ENCODE measurements around the gene IFIT2.

Gene IFIT2

GRCh38 chr10:89303161-89303560 lies 1.3 kb downstream of the IFIT2 start:
- Histone ChIP-seq H3K4me1 (ENCODE audit: insufficient read depth, insufficient read length) (no peaks in the 10 kb centered on the region), H3K4me3 (ENCODE audit: insufficient read length, low read depth) (no peak overlapping the region), H3K9ac (ENCODE audit: insufficient read length, low read depth) (no peak overlapping the region), H3K36me3 (ENCODE audit: insufficient read depth, insufficient read length, low read length) (no peaks in the 10 kb centered on the region), H3K27me3 (ENCODE audit: insufficient read depth, insufficient read length) (no peaks in the 10 kb centered on the region), H3K9me3 (ENCODE audit: insufficient read depth, low read length) (no peaks in the 10 kb centered on the region)
- no peak for DNase-seq (ENCODE audit: low read depth, low spot score)
- no peak for TF ChIP-seq ZNF274 (IDR thresholded peaks at IDR 0.05; ENCODE audit: low read depth, low read length)
- no peak for TF ChIP-seq YY1 (IDR thresholded peaks at IDR 0.05; ENCODE audit: insufficient read depth, insufficient read length)
- TF ChIP-seq SUZ12 (IDR thresholded peaks at IDR 0.05; ENCODE audit: extremely low read depth, insufficient read depth, insufficient read length), result no peak

- H3K9me3 ChIP-seq (ENCODE audit: insufficient read depth, low read length), result no peaks in the 10 kb centered on the region
- H3K9ac ChIP-seq (ENCODE audit: insufficient read length, low read depth), result no peak overlapping the region
- no peaks in the 10 kb centered on the region for H3K27me3 ChIP-seq (ENCODE audit: insufficient read depth, insufficient read length)
- DNase-seq (ENCODE audit: low read depth, low spot score), result no peak
- no peak for TF ChIP-seq SUZ12 (IDR thresholded peaks at IDR 0.05; ENCODE audit: extremely low read depth, insufficient read depth, insufficient read length)
- TF ChIP-seq ZNF274 (IDR thresholded peaks at IDR 0.05; ENCODE audit: low read depth, low read length), result no peak
- no peak for TF ChIP-seq YY1 (IDR thresholded peaks at IDR 0.05; ENCODE audit: insufficient read depth, insufficient read length)
- no peak overlapping the region for H3K4me3 ChIP-seq (ENCODE audit: insufficient read length, low read depth)
- H3K4me1 ChIP-seq (ENCODE audit: insufficient read depth, insufficient read length), result no peaks in the 10 kb centered on the region
- no peaks in the 10 kb centered on the region for H3K36me3 ChIP-seq (ENCODE audit: insufficient read depth, insufficient read length, low read length)
These were observed 2.2 kb downstream of the IFIT2 start for GRCh38 chr10:89304026-89304425.

GRCh38 chr10:89304446-89304845 lies 2.6 kb downstream of the IFIT2 start:
- Histone ChIP-seq H3K9ac (ENCODE audit: insufficient read length, low read depth) (no peak overlapping the region), H3K9me3 (ENCODE audit: insufficient read depth, low read length) (no peaks in the 10 kb centered on the region), H3K4me3 (ENCODE audit: insufficient read length, low read depth) (no peak overlapping the region), H3K36me3 (ENCODE audit: insufficient read depth, insufficient read length, low read length) (no peaks in the 10 kb centered on the region), H3K4me1 (ENCODE audit: insufficient read depth, insufficient read length) (no peaks in the 10 kb centered on the region), H3K27me3 (ENCODE audit: insufficient read depth, insufficient read length) (no peaks in the 10 kb centered on the region)
- no peak for TF ChIP-seq SUZ12 (IDR thresholded peaks at IDR 0.05; ENCODE audit: extremely low read depth, insufficient read depth, insufficient read length)
- TF ChIP-seq ZNF274 (IDR thresholded peaks at IDR 0.05; ENCODE audit: low read depth, low read length), result no peak
- no peak for TF ChIP-seq YY1 (IDR thresholded peaks at IDR 0.05; ENCODE audit: insufficient read depth, insufficient read length)
- no peak for DNase-seq (ENCODE audit: low read depth, low spot score)

GRCh38 chr10:89304925-89305324 lies 3.1 kb downstream of the IFIT2 start:
- no peak for DNase-seq (ENCODE audit: low read depth, low spot score)
- H3K27me3 ChIP-seq (ENCODE audit: insufficient read depth, insufficient read length), result no peaks in the 10 kb centered on the region
- TF ChIP-seq YY1 (IDR thresholded peaks at IDR 0.05; ENCODE audit: insufficient read depth, insufficient read length), result no peak
- no peak for TF ChIP-seq ZNF274 (IDR thresholded peaks at IDR 0.05; ENCODE audit: low read depth, low read length)
- no peak for TF ChIP-seq SUZ12 (IDR thresholded peaks at IDR 0.05; ENCODE audit: extremely low read depth, insufficient read depth, insufficient read length)
- no peak overlapping the region for H3K4me3 ChIP-seq (ENCODE audit: insufficient read length, low read depth)
- H3K36me3 ChIP-seq (ENCODE audit: insufficient read depth, insufficient read length, low read length), result no peaks in the 10 kb centered on the region
- no peaks in the 10 kb centered on the region for H3K9me3 ChIP-seq (ENCODE audit: insufficient read depth, low read length)
- H3K4me1 ChIP-seq (ENCODE audit: insufficient read depth, insufficient read length), result no peaks in the 10 kb centered on the region
- no peak overlapping the region for H3K9ac ChIP-seq (ENCODE audit: insufficient read length, low read depth)

GRCh38 chr10:89305766-89306433 lies 4.1 kb downstream of the IFIT2 start:
- Histone ChIP-seq H3K9me3 (ENCODE audit: insufficient read depth, low read length) (no peaks in the 10 kb centered on the region), H3K4me1 (ENCODE audit: insufficient read depth, insufficient read length) (no peaks in the 10 kb centered on the region), H3K9ac (ENCODE audit: insufficient read length, low read depth) (no peak overlapping the region), H3K4me3 (ENCODE audit: insufficient read length, low read depth) (no peak overlapping the region), H3K36me3 (ENCODE audit: insufficient read depth, insufficient read length, low read length) (no peaks in the 10 kb centered on the region), H3K27me3 (ENCODE audit: insufficient read depth, insufficient read length) (no peaks in the 10 kb centered on the region)
- no peak for DNase-seq (ENCODE audit: low read depth, low spot score)
- no peak for TF ChIP-seq YY1 (IDR thresholded peaks at IDR 0.05; ENCODE audit: insufficient read depth, insufficient read length)

- no peak for DNase-seq (ENCODE audit: low read depth, low spot score)
- Histone ChIP-seq H3K4me3 (ENCODE audit: insufficient read length, low read depth) (no peak overlapping the region), H3K36me3 (ENCODE audit: insufficient read depth, insufficient read length, low read length) (no peaks in the 10 kb centered on the region), H3K9me3 (ENCODE audit: insufficient read depth, low read length) (no peaks in the 10 kb centered on the region), H3K9ac (ENCODE audit: insufficient read length, low read depth) (no peak overlapping the region), H3K27me3 (ENCODE audit: insufficient read depth, insufficient read length) (no peaks in the 10 kb centered on the region), H3K4me1 (ENCODE audit: insufficient read depth, insufficient read length) (no peaks in the 10 kb centered on the region)
- no peak for TF ChIP-seq YY1 (IDR thresholded peaks at IDR 0.05; ENCODE audit: insufficient read depth, insufficient read length)
- TF ChIP-seq ZNF274 (IDR thresholded peaks at IDR 0.05; ENCODE audit: low read depth, low read length), result no peak
- TF ChIP-seq SUZ12 (IDR thresholded peaks at IDR 0.05; ENCODE audit: extremely low read depth, insufficient read depth, insufficient read length), result no peak
These were observed 4.8 kb downstream of the IFIT2 start for GRCh38 chr10:89306434-89307268.

- no peaks in the 10 kb centered on the region for H3K4me1 ChIP-seq (ENCODE audit: insufficient read depth, insufficient read length)
- H3K9ac ChIP-seq (ENCODE audit: insufficient read length, low read depth), result no peak overlapping the region
- TF ChIP-seq ZNF274 (IDR thresholded peaks at IDR 0.05; ENCODE audit: low read depth, low read length) (no peak), SUZ12 (IDR thresholded peaks at IDR 0.05; ENCODE audit: extremely low read depth, insufficient read depth, insufficient read length) (no peak), YY1 (IDR thresholded peaks at IDR 0.05; ENCODE audit: insufficient read depth, insufficient read length) (no peak)
- DNase-seq (ENCODE audit: low read depth, low spot score), result no peak
- H3K4me3 ChIP-seq (ENCODE audit: insufficient read length, low read depth), result no peak overlapping the region
- H3K36me3 ChIP-seq (ENCODE audit: insufficient read depth, insufficient read length, low read length), result no peaks in the 10 kb centered on the region
- no peaks in the 10 kb centered on the region for H3K9me3 ChIP-seq (ENCODE audit: insufficient read depth, low read length)
- H3K27me3 ChIP-seq (ENCODE audit: insufficient read depth, insufficient read length), result no peaks in the 10 kb centered on the region
These were observed 5.4 kb downstream of the IFIT2 start for GRCh38 chr10:89307269-89307577.

Measured in NT2/D1 (cell line).